ENCODE results near the gene HOXD10.

The HOXD10 gene

DNA sequence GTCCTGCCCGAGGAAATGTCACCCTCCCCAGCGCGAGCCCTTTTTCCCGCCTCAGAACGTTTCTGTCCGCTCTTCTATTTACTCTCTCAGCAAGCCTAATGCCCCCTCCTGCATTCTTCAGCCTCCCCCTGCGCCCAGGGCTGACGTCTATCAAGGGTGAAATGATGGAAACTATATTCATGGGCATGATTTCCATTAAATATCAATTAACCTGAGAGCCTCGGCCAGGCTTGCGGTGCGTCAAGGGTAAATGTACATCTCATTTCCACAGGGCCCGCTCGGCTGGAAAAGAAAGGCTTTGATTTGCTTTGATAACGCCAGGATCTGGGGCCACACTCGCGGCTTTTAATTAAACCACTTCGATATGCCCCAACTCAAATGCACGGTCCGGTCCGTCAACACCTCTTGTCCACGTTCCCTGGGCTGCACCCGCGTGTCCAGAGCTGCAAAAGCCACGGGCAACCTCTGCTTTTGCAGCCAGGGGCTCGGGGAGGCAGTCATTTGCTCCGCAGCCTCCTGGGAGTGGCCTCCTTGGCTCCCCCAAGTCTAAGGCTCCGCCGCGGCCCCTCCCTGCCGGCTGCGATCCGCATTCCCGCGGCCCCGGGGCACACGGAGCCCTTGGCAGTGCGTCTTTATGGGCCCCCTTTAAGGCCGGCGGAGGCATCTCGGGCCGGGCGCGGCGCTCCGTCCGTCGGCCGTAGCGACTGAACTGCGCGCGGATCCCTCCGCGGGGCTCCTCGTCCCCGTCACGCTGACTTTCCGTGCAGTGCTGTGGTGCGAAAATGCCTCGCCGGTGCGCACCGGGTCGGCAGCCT is 12.6 kb downstream of the HOXD10 start, which contains the start of gene HOXD8:
TSS of gene HOXD8 (plus strand) at position 724 of the 815 bp plus-strand sequence. CDS start 662 bp downstream, outside the sequence.
- Histone ChIP-seq H3K4me1 (ENCODE audit: low read length) (no peaks in the 10 kb centered on the region), H3K4me2 (ENCODE audit: low read length) (no peak within 1 kb of the TSS), H3K9ac (ENCODE audit: low read length) (no peak within 1 kb of the TSS), H3K27me3 (ENCODE audit: low read depth, low read length) (no peaks in the 10 kb centered on the region), H3K9me3 (ENCODE audit: insufficient read depth, low read length) (no peaks in the 10 kb centered on the region), H3K4me3 (ENCODE audit: low read length) (no peak within 1 kb of the TSS), H3K27ac (ENCODE audit: low read length) (no peak within 1 kb of the TSS), H3K79me2 (ENCODE audit: low read length) (no peaks in the 10 kb centered on the region), H4K20me1 (ENCODE audit: insufficient read depth, low read length) (no peaks in the 10 kb centered on the region), H2AFZ (ENCODE audit: low read depth, low read length) (no peak within 1 kb of the TSS), H3K36me3 (replicated peaks; ENCODE audit: low read depth, low read length) (no peaks in the 10 kb centered on the region)
- no peak for TF ChIP-seq EZH2phosphoT487 (IDR thresholded peaks at IDR 0.05; ENCODE audit: low read depth)
- TF ChIP-seq, protein P1, sequence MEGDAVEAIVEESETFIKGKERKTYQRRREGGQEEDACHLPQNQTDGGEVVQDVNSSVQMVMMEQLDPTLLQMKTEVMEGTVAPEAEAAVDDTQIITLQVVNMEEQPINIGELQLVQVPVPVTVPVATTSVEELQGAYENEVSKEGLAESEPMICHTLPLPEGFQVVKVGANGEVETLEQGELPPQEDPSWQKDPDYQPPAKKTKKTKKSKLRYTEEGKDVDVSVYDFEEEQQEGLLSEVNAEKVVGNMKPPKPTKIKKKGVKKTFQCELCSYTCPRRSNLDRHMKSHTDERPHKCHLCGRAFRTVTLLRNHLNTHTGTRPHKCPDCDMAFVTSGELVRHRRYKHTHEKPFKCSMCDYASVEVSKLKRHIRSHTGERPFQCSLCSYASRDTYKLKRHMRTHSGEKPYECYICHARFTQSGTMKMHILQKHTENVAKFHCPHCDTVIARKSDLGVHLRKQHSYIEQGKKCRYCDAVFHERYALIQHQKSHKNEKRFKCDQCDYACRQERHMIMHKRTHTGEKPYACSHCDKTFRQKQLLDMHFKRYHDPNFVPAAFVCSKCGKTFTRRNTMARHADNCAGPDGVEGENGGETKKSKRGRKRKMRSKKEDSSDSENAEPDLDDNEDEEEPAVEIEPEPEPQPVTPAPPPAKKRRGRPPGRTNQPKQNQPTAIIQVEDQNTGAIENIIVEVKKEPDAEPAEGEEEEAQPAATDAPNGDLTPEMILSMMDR (IDR thresholded peaks at IDR 0.05; ENCODE audit: low read depth, low read length): no peak

DNA sequence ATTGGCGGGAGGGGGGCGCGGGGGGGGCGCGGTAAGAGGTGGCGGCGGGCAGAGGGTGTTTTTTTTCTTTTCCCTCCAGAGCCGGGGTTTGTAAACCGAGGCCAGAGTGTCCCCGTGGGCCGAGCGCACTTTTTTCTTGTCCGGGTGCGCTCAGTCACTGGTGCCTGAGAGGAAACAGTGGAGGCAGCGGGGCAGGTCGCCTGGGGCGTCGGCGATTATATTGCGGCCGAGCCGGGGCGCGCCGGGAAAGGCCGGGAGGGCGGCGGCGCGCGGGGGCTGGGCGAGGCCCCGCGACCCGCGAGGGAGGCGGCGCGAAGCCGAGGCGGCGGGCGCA is 13.2 kb downstream of the HOXD10 start:
- TF ChIP-seq EZH2phosphoT487 (IDR thresholded peaks at IDR 0.05; ENCODE audit: low read depth): no peak
- TF ChIP-seq, protein P1 (IDR thresholded peaks at IDR 0.05; ENCODE audit: low read depth, low read length): no peak
- Histone ChIP-seq H3K4me1 (ENCODE audit: low read length) (no peaks in the 10 kb centered on the region), H3K27ac (ENCODE audit: low read length) (no peak overlapping the region), H3K79me2 (ENCODE audit: low read length) (no peaks in the 10 kb centered on the region), H3K4me3 (ENCODE audit: low read length) (no peak overlapping the region), H3K27me3 (ENCODE audit: low read depth, low read length) (no peaks in the 10 kb centered on the region), H3K36me3 (replicated peaks; ENCODE audit: low read depth, low read length) (no peaks in the 10 kb centered on the region), H4K20me1 (ENCODE audit: insufficient read depth, low read length) (no peaks in the 10 kb centered on the region), H2AFZ (ENCODE audit: low read depth, low read length) (no peak overlapping the region), H3K4me2 (ENCODE audit: low read length) (no peak overlapping the region), H3K9me3 (ENCODE audit: insufficient read depth, low read length) (no peaks in the 10 kb centered on the region), H3K9ac (ENCODE audit: low read length) (no peak overlapping the region)

DNA sequence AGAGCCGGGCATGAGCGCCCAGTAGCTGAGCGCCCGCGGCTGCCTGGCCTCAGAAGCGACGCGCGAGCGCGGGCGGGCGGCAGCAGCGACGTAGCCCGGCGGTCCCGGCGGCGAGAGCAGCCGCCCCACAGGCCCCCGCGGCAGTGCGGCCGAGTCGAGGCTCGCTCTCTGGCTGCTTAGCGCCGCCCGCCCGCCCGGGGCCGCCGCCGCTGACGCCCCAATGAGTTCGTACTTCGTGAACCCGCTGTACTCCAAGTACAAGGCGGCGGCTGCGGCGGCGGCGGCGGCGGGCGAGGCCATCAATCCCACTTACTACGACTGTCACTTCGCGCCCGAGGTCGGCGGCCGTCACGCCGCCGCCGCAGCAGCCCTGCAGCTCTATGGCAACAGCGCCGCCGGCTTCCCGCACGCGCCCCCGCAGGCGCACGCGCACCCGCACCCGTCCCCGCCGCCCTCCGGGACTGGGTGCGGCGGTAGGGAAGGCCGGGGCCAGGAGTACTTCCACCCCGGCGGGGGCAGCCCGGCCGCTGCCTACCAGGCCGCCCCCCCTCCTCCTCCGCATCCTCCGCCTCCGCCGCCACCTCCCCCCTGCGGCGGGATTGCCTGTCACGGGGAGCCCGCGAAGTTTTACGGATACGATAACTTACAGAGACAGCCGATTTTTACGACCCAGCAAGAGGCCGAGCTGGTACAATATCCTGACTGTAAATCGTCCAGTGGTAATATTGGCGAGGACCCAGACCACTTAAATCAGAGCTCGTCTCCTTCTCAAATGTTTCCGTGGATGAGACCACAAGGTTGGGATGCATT is 13.8 kb downstream of the HOXD10 start:
- H3K36me3 ChIP-seq (replicated peaks; ENCODE audit: low read depth, low read length): no peaks in the 10 kb centered on the region
- no peaks in the 10 kb centered on the region for H4K20me1 ChIP-seq (ENCODE audit: insufficient read depth, low read length)
- no peak overlapping the region for H3K4me2 ChIP-seq (ENCODE audit: low read length)
- H3K27ac ChIP-seq (ENCODE audit: low read length): no peak overlapping the region
- H3K27me3 ChIP-seq (ENCODE audit: low read depth, low read length): no peaks in the 10 kb centered on the region
- no peaks in the 10 kb centered on the region for H3K79me2 ChIP-seq (ENCODE audit: low read length)
- no peaks in the 10 kb centered on the region for H3K9me3 ChIP-seq (ENCODE audit: insufficient read depth, low read length)
- no peak overlapping the region for H2AFZ ChIP-seq (ENCODE audit: low read depth, low read length)
- no peak for TF ChIP-seq EZH2phosphoT487 (IDR thresholded peaks at IDR 0.05; ENCODE audit: low read depth)
- TF ChIP-seq, protein P1 (IDR thresholded peaks at IDR 0.05; ENCODE audit: low read depth, low read length): no peak
- H3K4me3 ChIP-seq (ENCODE audit: low read length): no peak overlapping the region
- H3K4me1 ChIP-seq (ENCODE audit: low read length): no peaks in the 10 kb centered on the region
- H3K9ac ChIP-seq (ENCODE audit: low read length): no peak overlapping the region

All from OCI-LY3 (cell line).